COLO668 (cell line): ENCODE measurements around the gene TMEM184A.

ENCODE experiments used
- DNase-seq: peaks from one replicate; lab custom pipeline; 2025; ENCODE audit not compliant: unreplicated experiment; lab: John Stamatoyannopoulos, UW

Gene TMEM184A

GRCh38 chr7:1553512-1554210 lies 2.3 kb downstream of the TMEM184A start:
- DNase-seq = no peak

- DNase-seq = no peak
Measured at GRCh38 chr7:1552200-1552599, 3.8 kb downstream of the TMEM184A start.

GRCh38 chr7:1550846-1551155 lies 5.2 kb downstream of the TMEM184A start:
- DNase-seq = no peak

GRCh38 chr7:1550005-1550845 lies 5.8 kb downstream of the TMEM184A start:
- no peak for DNase-seq

- DNase-seq = no peak
Measured at GRCh38 chr7:1549357-1550004, 6.5 kb downstream of the TMEM184A start.

- no peak for DNase-seq
Measured at GRCh38 chr7:1548944-1549343, 7.1 kb downstream of the TMEM184A start.

GRCh38 chr7:1548438-1548831 lies 7.6 kb downstream of the TMEM184A start:
- DNase-seq = no peak

- no peak for DNase-seq
Measured at GRCh38 chr7:1547777-1548437, 8.1 kb downstream of the TMEM184A start.

GRCh38 chr7:1546909-1547776 lies 8.9 kb downstream of the TMEM184A start:
- no peak for DNase-seq

GRCh38 chr7:1546274-1546908 lies 9.6 kb downstream of the TMEM184A start:
- no peak for DNase-seq

- DNase-seq = no peak
Measured at GRCh38 chr7:1545417-1546246, 10.4 kb downstream of the TMEM184A start.

- no peak for DNase-seq
Measured at GRCh38 chr7:1544896-1545416, 11.0 kb downstream of the TMEM184A start.

GRCh38 chr7:1544178-1544895 lies 11.7 kb downstream of the TMEM184A start:
- DNase-seq = no peak

GRCh38 chr7:1543826-1544177 lies 12.2 kb downstream of the TMEM184A start:
- no peak for DNase-seq

- no peak for DNase-seq
Measured at GRCh38 chr7:1542841-1543747, 12.9 kb downstream of the TMEM184A start.

- DNase-seq = no peak
Measured at GRCh38 chr7:1542329-1542728, 13.7 kb downstream of the TMEM184A start.

GRCh38 chr7:1541431-1542162 lies 14.4 kb downstream of the TMEM184A start:
- no peak for DNase-seq
